Stomach (tissue), 4 donors: Measurements from ENCODE around the gene AUH.

ENCODE experiments used
- EP300 ChIP-seq: sonication (generic); formaldehyde crosslinking; IDR thresholded peaks from one replicate; pipeline ENCODE4 v1.6.1; 2017; ENCODE audit warnings: antibody characterized with exemption
- POLR2A ChIP-seq, 4 donors: fragments of 450-650 bp; IDR thresholded peaks; one replicate each; pipeline ENCODE4 v1.6.1; 2016; ENCODE audit warnings: antibody characterized with exemption in 4 of 4, control low read depth in 2 of 4, mild to moderate bottlenecking in 1 of 4, moderate library complexity in 1 of 4
- POLR2AphosphoS5 ChIP-seq, 3 donors: sonication (generic); formaldehyde crosslinking; IDR thresholded peaks; one replicate each; pipeline ENCODE4 v1.6.1; 2016; ENCODE audit warnings: antibody characterized with exemption in 3 of 3
- TF ChIP-seq, protein P1 (sequence below), 7 experiments: fragments of 450-650 bp in 4 of 7; fragments of 200-600 bp in 3 of 7; sonication (generic) in 3 of 7; IDR thresholded peaks; one replicate each; pipeline ENCODE4 v1.5.1; 2016 to 2019; ENCODE audit warnings: antibody characterized with exemption in 7 of 7, control low read depth in 2 of 7, mild to moderate bottlenecking in 1 of 7

DNA sequence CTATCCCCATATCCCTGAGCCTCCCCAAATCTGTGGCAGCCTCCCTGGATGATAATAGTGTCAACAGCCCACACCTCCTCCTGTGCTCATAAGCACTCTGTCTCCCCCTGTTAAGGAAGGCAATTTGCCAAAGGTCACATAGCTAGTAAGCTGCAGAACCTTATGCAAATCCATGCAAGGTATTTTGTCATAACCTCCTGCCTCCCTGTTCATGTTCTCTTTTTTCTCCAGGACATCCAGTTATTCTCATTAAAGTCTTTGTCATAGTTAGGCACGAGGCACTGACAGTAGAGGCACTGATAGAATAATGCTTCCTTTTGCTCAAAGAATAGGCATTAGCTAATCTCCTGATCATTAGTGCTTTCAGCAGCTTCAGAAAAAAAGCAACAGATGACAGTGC, 10.2 kb upstream of the AUH start:
- TF ChIP-seq, protein P1, sequence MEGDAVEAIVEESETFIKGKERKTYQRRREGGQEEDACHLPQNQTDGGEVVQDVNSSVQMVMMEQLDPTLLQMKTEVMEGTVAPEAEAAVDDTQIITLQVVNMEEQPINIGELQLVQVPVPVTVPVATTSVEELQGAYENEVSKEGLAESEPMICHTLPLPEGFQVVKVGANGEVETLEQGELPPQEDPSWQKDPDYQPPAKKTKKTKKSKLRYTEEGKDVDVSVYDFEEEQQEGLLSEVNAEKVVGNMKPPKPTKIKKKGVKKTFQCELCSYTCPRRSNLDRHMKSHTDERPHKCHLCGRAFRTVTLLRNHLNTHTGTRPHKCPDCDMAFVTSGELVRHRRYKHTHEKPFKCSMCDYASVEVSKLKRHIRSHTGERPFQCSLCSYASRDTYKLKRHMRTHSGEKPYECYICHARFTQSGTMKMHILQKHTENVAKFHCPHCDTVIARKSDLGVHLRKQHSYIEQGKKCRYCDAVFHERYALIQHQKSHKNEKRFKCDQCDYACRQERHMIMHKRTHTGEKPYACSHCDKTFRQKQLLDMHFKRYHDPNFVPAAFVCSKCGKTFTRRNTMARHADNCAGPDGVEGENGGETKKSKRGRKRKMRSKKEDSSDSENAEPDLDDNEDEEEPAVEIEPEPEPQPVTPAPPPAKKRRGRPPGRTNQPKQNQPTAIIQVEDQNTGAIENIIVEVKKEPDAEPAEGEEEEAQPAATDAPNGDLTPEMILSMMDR (IDR thresholded peaks at IDR 0.05) = no peak
- TF ChIP-seq EP300 (no peak), POLR2AphosphoS5 (IDR thresholded peaks at IDR 0.05) (no peak), POLR2A (IDR thresholded peaks at IDR 0.05) (no peak)
